ENCODE data around the gene LRBA. TPM values are rescaled to one million over a fixed set of nuclear protein-coding genes. Genes with fewer than 3 reads are reported as not detected.

Gene LRBA
- total and polyA plus RNA-seq, 9 donors, result 20.7 to 30.5 (median 27.7) TPM

DNA sequence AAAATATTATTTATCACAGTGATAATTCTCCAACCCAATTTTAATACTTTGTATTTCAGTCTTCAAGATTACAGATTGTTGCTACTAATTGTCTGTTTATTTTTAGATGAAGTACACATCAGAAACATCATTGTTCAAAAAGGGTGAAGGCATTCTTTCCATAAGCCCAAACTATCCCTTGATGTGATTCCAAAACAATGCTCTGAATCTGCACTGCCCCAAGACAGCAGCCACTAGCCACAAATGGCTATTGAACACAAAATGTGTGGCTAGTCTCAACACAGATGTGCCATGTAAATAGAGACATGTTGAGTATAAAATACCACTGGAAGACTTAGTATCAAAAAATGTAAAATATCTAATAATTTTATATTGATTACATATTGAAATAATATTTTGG, 583.9 kb downstream of the LRBA start:
- no peaks in the 10 kb centered on the region for H3K9me3 ChIP-seq (replicated peaks; ENCODE audit: control insufficient read depth, low read depth, low read length)
- H3K27ac ChIP-seq (ENCODE audit: low read length), result no peak overlapping the region
- no peak for DNase-seq
- no peaks in the 10 kb centered on the region for H3K4me1 ChIP-seq (ENCODE audit: control insufficient read depth, insufficient read depth, low read length)
- no peak overlapping the region for H3K4me3 ChIP-seq (ENCODE audit: low read length)
- H3K27me3 ChIP-seq (ENCODE audit: control insufficient read depth, insufficient read depth, low read length), result no peaks in the 10 kb centered on the region
- no peaks in the 10 kb centered on the region for H3K36me3 ChIP-seq (ENCODE audit: control insufficient read depth, insufficient read depth, low read length)

GRCh38 chr4:150425161-150425560, 589.9 kb downstream of the LRBA start:
- H3K4me3 ChIP-seq (ENCODE audit: low read length), result no peak overlapping the region
- H3K9me3 ChIP-seq (replicated peaks; ENCODE audit: control insufficient read depth, low read depth, low read length), result no peaks in the 10 kb centered on the region
- no peaks in the 10 kb centered on the region for H3K27me3 ChIP-seq (ENCODE audit: control insufficient read depth, insufficient read depth, low read length)
- no peak overlapping the region for H3K27ac ChIP-seq (ENCODE audit: low read length)
- no peaks in the 10 kb centered on the region for H3K4me1 ChIP-seq (ENCODE audit: control insufficient read depth, insufficient read depth, low read length)
- WGBS (ENCODE audit: insufficient coverage), result no CpG with 5 or more reads among the region's 1 CpG
- peaks cover 3% of the 10 kb centered on the region for H3K36me3 ChIP-seq (ENCODE audit: control insufficient read depth, insufficient read depth, low read length)
- no peak for DNase-seq

GRCh38 chr4:150423503-150423902, 591.6 kb downstream of the LRBA start:
- WGBS (ENCODE audit: insufficient coverage), result no CpG with 5 or more reads among the region's 12 CpGs
- no peak overlapping the region for H3K27ac ChIP-seq (ENCODE audit: low read length)
- no peak for DNase-seq
- peaks cover 3% of the 10 kb centered on the region for H3K36me3 ChIP-seq (ENCODE audit: control insufficient read depth, insufficient read depth, low read length)
- no peaks in the 10 kb centered on the region for H3K4me1 ChIP-seq (ENCODE audit: control insufficient read depth, insufficient read depth, low read length)
- H3K4me3 ChIP-seq (ENCODE audit: low read length), result no peak overlapping the region
- no peaks in the 10 kb centered on the region for H3K27me3 ChIP-seq (ENCODE audit: control insufficient read depth, insufficient read depth, low read length)
- H3K9me3 ChIP-seq (replicated peaks; ENCODE audit: control insufficient read depth, low read depth, low read length), result no peaks in the 10 kb centered on the region

DNA sequence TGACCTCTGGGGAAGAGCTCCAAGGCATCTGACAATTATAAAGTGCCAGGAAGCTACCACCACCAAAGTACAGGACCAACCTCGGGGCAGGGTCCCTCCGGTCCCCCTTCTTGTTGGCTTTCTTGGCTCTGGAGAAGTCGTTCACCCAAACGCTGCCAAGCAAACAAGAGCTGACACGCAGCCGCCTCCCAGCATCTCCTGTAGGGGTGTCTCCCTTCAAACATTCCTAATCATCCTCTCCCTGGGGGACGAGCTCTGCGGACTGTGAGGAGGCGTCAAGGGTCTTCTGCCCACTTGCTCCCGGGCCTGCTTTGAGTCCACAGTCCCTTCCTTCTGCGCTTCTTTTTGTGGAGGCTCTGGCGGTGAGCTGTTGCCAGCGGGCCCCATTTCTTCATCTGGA, 592.0 kb downstream of the LRBA start:
- DNase-seq, result no peak
- WGBS (ENCODE audit: insufficient coverage), result 94% methylated on average over 11 of the region's 13 CpGs
- Histone ChIP-seq H3K9me3 (replicated peaks; ENCODE audit: control insufficient read depth, low read depth, low read length) (no peaks in the 10 kb centered on the region), H3K4me3 (ENCODE audit: low read length) (no peak overlapping the region), H3K27ac (ENCODE audit: low read length) (no peak overlapping the region), H3K36me3 (ENCODE audit: control insufficient read depth, insufficient read depth, low read length) (peaks cover 3% of the 10 kb centered on the region), H3K27me3 (ENCODE audit: control insufficient read depth, insufficient read depth, low read length) (no peaks in the 10 kb centered on the region), H3K4me1 (ENCODE audit: control insufficient read depth, insufficient read depth, low read length) (no peaks in the 10 kb centered on the region)

DNA sequence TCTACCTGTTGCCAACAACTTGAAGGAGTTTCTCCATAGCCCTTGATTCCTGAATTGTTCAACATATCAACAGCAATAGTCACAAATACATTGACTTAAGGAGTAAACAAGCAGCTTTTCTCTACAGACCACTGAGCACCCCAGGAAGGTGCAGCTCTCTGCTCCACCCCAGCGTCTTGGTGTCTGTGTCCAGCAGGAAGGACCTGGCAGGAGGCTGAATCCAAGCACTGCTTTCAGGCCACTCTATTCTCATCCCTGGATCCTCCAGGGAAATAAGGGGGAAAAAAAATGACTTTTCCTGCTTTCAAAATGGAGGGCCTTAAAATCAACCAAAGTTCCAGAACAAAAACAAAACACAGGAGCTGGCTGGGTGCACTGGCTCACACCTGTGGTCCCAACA, 593.5 kb downstream of the LRBA start:
- WGBS (ENCODE audit: insufficient coverage), result 33% methylated on average over 1 of the region's 1 CpG
- no peak overlapping the region for H3K4me3 ChIP-seq (ENCODE audit: low read length)
- no peak for DNase-seq
- H3K9me3 ChIP-seq (replicated peaks; ENCODE audit: control insufficient read depth, low read depth, low read length), result no peaks in the 10 kb centered on the region
- H3K27me3 ChIP-seq (ENCODE audit: control insufficient read depth, insufficient read depth, low read length), result no peaks in the 10 kb centered on the region
- H3K36me3 ChIP-seq (ENCODE audit: control insufficient read depth, insufficient read depth, low read length), result peaks cover 3% of the 10 kb centered on the region
- no peak overlapping the region for H3K27ac ChIP-seq (ENCODE audit: low read length)
- no peaks in the 10 kb centered on the region for H3K4me1 ChIP-seq (ENCODE audit: control insufficient read depth, insufficient read depth, low read length)

DNA sequence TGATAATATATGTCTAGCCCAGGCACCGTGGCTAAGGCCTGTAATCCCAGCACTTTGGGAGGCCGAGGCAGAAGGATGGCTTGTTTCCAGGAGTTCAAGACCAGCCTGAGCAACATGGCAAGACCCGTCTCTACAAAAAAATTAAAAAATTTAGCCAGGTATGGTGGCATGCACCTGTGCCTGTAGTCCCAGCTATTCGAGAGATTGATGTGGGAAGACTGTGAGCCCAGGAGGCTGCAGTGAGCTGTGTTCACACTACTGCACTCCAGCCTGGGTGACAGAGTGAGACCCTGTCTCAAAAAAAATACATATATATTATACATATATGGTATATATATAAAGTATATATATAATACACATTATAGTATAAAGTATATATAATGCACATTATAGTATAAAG, 595.1 kb downstream of the LRBA start:
- Histone ChIP-seq H3K4me3 (ENCODE audit: low read length) (no peak overlapping the region), H3K27ac (ENCODE audit: low read length) (no peak overlapping the region), H3K27me3 (ENCODE audit: control insufficient read depth, insufficient read depth, low read length) (no peaks in the 10 kb centered on the region), H3K4me1 (ENCODE audit: control insufficient read depth, insufficient read depth, low read length) (no peaks in the 10 kb centered on the region), H3K36me3 (ENCODE audit: control insufficient read depth, insufficient read depth, low read length) (peaks cover 3% of the 10 kb centered on the region), H3K9me3 (replicated peaks; ENCODE audit: control insufficient read depth, low read depth, low read length) (no peaks in the 10 kb centered on the region)
- DNase-seq, result no peak
- whole genome bisulfite sequencing (ENCODE audit: insufficient coverage), result 96% methylated on average over 2 of the region's 4 CpGs

- 80% methylated on average over 2 of the region's 4 CpGs for WGBS (ENCODE audit: insufficient coverage)
- H3K4me1 ChIP-seq (ENCODE audit: control insufficient read depth, insufficient read depth, low read length), result no peaks in the 10 kb centered on the region
- no peak overlapping the region for H3K27ac ChIP-seq (ENCODE audit: low read length)
- DNase-seq, result no peak
- peaks cover 3% of the 10 kb centered on the region for H3K36me3 ChIP-seq (ENCODE audit: control insufficient read depth, insufficient read depth, low read length)
- H3K9me3 ChIP-seq (replicated peaks; ENCODE audit: control insufficient read depth, low read depth, low read length), result no peaks in the 10 kb centered on the region
- H3K27me3 ChIP-seq (ENCODE audit: control insufficient read depth, insufficient read depth, low read length), result no peaks in the 10 kb centered on the region
- H3K4me3 ChIP-seq (ENCODE audit: low read length), result no peak overlapping the region
Observed at GRCh38 chr4:150418757-150419410, 596.2 kb downstream of the LRBA start.

DNA sequence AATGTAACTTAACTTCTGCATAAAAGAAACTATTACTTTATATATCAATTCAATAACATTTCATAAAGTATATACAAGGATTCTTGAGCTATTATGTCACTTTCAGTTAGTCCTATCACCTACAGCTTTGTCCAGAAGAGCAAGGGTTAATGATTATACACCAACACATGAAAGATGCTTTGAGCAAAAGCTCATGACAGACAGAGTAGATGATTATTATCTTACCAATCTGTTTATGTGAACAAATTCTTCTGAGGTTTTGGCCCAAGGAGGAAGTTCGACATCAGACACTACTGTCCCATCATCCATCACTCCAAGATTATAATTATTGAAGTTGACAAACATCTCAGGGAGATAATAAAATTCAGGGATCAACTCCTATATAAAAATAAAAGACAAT, 599.9 kb downstream of the LRBA start:
- no peaks in the 10 kb centered on the region for H3K36me3 ChIP-seq (ENCODE audit: control insufficient read depth, insufficient read depth, low read length)
- no peak overlapping the region for H3K4me3 ChIP-seq (ENCODE audit: low read length)
- no CpG with 5 or more reads among the region's 1 CpG for WGBS (ENCODE audit: insufficient coverage)
- H3K4me1 ChIP-seq (ENCODE audit: control insufficient read depth, insufficient read depth, low read length), result no peaks in the 10 kb centered on the region
- H3K9me3 ChIP-seq (replicated peaks; ENCODE audit: control insufficient read depth, low read depth, low read length), result no peaks in the 10 kb centered on the region
- H3K27ac ChIP-seq (ENCODE audit: low read length), result no peak overlapping the region
- no peak for DNase-seq
- no peaks in the 10 kb centered on the region for H3K27me3 ChIP-seq (ENCODE audit: control insufficient read depth, insufficient read depth, low read length)

GRCh38 chr4:150411520-150411919, 603.6 kb downstream of the LRBA start:
- no peaks in the 10 kb centered on the region for H3K4me1 ChIP-seq (ENCODE audit: control insufficient read depth, insufficient read depth, low read length)
- H3K27me3 ChIP-seq (ENCODE audit: control insufficient read depth, insufficient read depth, low read length), result no peaks in the 10 kb centered on the region
- peak; percentile 14 for DNase-seq
- H3K36me3 ChIP-seq (ENCODE audit: control insufficient read depth, insufficient read depth, low read length), result no peaks in the 10 kb centered on the region
- WGBS (ENCODE audit: insufficient coverage), result 33% methylated on average over 4 of the region's 4 CpGs
- H3K27ac ChIP-seq (ENCODE audit: low read length), result no peak overlapping the region
- no peak overlapping the region for H3K4me3 ChIP-seq (ENCODE audit: low read length)
- H3K9me3 ChIP-seq (replicated peaks; ENCODE audit: control insufficient read depth, low read depth, low read length), result no peaks in the 10 kb centered on the region

GRCh38 chr4:150402871-150403272, 612.2 kb downstream of the LRBA start:
- Histone ChIP-seq H3K4me3 (ENCODE audit: low read length) (no peak overlapping the region), H3K36me3 (ENCODE audit: control insufficient read depth, insufficient read depth, low read length) (no peaks in the 10 kb centered on the region), H3K9me3 (replicated peaks; ENCODE audit: control insufficient read depth, low read depth, low read length) (no peaks in the 10 kb centered on the region), H3K27me3 (ENCODE audit: control insufficient read depth, insufficient read depth, low read length) (no peaks in the 10 kb centered on the region), H3K4me1 (ENCODE audit: control insufficient read depth, insufficient read depth, low read length) (no peaks in the 10 kb centered on the region), H3K27ac (ENCODE audit: low read length) (no peak overlapping the region)
- DNase-seq, result peak; percentile 45
- 18% methylated on average over 1 of the region's 5 CpGs for WGBS (ENCODE audit: insufficient coverage)

DNA sequence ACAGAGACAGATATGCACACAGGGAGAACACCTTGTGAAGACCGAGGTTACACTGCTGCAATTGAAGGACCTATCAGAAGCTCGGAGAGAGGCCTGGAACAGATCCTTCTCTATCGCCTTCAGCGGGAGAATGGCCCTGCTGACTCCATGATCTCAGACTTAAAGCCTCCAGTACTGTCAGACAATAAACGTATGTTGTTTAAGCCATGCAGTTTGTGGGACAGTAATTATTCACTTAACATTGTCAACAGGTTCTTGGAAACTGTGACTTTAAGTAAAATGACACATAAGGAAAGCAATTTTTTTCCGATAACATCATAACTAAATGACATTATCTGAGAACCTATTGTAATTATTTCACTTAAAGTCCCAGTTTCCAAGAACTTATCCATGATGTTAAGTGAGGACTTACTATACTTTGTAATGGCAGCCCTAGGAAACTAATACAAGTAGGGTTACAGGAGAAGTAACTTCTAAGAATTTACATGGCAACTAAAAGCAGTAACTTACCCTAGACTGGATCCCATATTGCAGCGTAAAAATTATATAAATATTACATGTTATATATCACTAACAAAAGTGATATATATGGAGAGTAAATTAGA, 613.9 kb downstream of the LRBA start:
- no peak overlapping the region for H3K4me3 ChIP-seq (ENCODE audit: low read length)
- no peaks in the 10 kb centered on the region for H3K4me1 ChIP-seq (ENCODE audit: control insufficient read depth, insufficient read depth, low read length)
- H3K27me3 ChIP-seq (ENCODE audit: control insufficient read depth, insufficient read depth, low read length), result no peaks in the 10 kb centered on the region
- DNase-seq, result no peak
- no peaks in the 10 kb centered on the region for H3K36me3 ChIP-seq (ENCODE audit: control insufficient read depth, insufficient read depth, low read length)
- H3K9me3 ChIP-seq (replicated peaks; ENCODE audit: control insufficient read depth, low read depth, low read length), result no peaks in the 10 kb centered on the region
- no peak overlapping the region for H3K27ac ChIP-seq (ENCODE audit: low read length)
- WGBS (ENCODE audit: insufficient coverage), result 96% methylated on average over 4 of the region's 7 CpGs

Data from muscle of leg (tissue), 11 donors.